HG02852 (cell line): Measurements from ENCODE around the gene OR6S1.
"Not testable (repeated sequence)": the region's sequence is repeated elsewhere in the genome, so short reads cannot be mapped to it uniquely, and the experiment has no call there.

Experiments used
- ATAC-seq: cut with Tn5 transposase; IDR thresholded peaks from one replicate; pipeline ENCODE4 v1.9.1; 2021; ENCODE audit warnings: mild to moderate bottlenecking, moderate library complexity; ENCODE audit not compliant: unreplicated experiment

Gene OR6S1

GRCh38 chr14:20632448-20632830, 9.1 kb downstream of the OR6S1 start:
- peak; percentile 12 for ATAC-seq

- ATAC-seq = no peak
Measured at GRCh38 chr14:20631880-20632389, 9.6 kb downstream of the OR6S1 start.

GRCh38 chr14:20631023-20631879, 10.2 kb downstream of the OR6S1 start:
- peak; percentile 14 for ATAC-seq

- ATAC-seq = peak; percentile 32
Measured at GRCh38 chr14:20630340-20631022, 11.0 kb downstream of the OR6S1 start.

GRCh38 chr14:20628063-20628854, 13.2 kb downstream of the OR6S1 start:
- ATAC-seq = no peak

GRCh38 chr14:20627346-20628027, 14.0 kb downstream of the OR6S1 start:
- ATAC-seq = no peak

GRCh38 chr14:20626274-20626673, 15.2 kb downstream of the OR6S1 start:
- no peak for ATAC-seq

GRCh38 chr14:20624495-20625070, 16.9 kb downstream of the OR6S1 start:
- ATAC-seq = peak; percentile 38

GRCh38 chr14:20623798-20624197, 17.7 kb downstream of the OR6S1 start:
- no peak for ATAC-seq

GRCh38 chr14:20622816-20623291, 18.6 kb downstream of the OR6S1 start:
- no peak for ATAC-seq

GRCh38 chr14:20620798-20621478, 20.6 kb downstream of the OR6S1 start:
- ATAC-seq = no peak

GRCh38 chr14:20619688-20620087, 21.8 kb downstream of the OR6S1 start:
- not testable (repeated sequence) for ATAC-seq

GRCh38 chr14:20618271-20618749, 23.2 kb downstream of the OR6S1 start:
- ATAC-seq = no peak

GRCh38 chr14:20617138-20618003, 24.1 kb downstream of the OR6S1 start:
- ATAC-seq = no peak

- ATAC-seq = no peak
Measured at GRCh38 chr14:20615996-20616395, 25.5 kb downstream of the OR6S1 start.

GRCh38 chr14:20614038-20614840, 27.3 kb downstream of the OR6S1 start:
- ATAC-seq = peak; percentile 3
